ENCODE results near the gene REC114.

DNA sequence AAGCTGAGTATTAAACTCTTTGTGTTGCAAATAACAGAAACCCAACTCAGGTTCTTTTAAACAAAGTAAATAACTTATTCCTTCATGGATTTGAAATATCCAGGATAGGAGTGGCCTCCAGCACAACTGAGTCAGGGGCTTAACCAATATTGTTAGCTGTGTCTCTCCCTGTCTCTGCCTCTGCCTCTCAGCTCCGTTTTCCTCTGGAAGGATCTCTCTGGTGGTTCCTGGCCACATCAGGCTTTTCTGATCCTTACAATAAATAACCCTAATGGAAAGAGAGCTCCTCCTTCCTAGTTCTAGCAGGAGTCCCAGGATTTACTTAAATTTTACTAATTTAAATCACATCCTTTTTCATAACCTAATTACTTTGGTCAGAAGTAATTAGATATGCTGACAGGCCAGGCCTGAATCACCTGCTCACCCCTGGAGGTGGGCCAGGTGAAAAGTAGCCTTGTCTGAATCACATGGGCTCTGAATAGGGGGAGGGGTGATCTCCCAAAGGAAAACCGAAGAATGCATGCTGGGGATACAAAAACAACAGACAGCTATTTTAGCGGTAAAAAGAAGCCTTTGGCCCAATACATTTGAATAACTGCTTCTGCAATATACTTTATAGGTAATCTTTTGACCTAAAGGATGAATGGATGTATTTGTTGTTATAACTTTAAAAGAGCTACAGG, 75.4 kb downstream of the REC114 start:
- TF ChIP-seq FOXM1 (IDR thresholded peaks at IDR 0.05; ENCODE audit: borderline replicate concordance) (no peak), BHLHE40 (IDR thresholded peaks at IDR 0.05; ENCODE audit: borderline replicate concordance) (no peak)

All from HEK293T (cell line).